ENCODE measurements around the gene FBXO47.

DNA sequence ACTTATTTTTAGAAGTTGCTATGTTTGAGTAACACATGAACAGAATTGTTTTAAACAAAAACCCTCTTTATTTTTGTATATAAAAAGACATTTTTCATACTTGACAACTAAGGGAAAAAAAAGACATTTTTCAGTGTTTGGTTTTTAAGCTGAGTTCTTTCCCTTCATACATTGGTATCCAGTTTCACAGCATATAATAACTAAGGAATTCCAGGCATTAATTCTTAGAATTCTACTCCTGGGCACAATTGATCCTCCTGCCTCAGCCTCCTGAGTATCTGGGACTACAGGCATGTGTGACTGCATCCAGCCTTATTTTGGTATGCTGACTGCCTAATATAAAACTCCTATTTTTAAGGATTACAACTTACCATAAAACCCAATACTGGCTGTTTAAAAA lies 8.4 kb downstream of the FBXO47 start:
- TF ChIP-seq CEBPG (CRISPR knock-in tag; IDR thresholded peaks at IDR 0.05) (no peak), CEBPG (tag; conservative IDR thresholded peaks at IDR 0.05 in 1 of 2, IDR thresholded peaks at IDR 0.05 in 1 of 2) (no peak), PHB2 (IDR thresholded peaks at IDR 0.05; ENCODE audit: low read depth) (no peak), ELF4 (CRISPR knock-in tag; IDR thresholded peaks at IDR 0.05) (no peak), NR1H2 (CRISPR knock-in tag; IDR thresholded peaks at IDR 0.05) (no peak), RBM39 (optimal IDR thresholded peaks at IDR 0.05; ENCODE audit: low read depth, low read length) (no peak), TAF1 (IDR thresholded peaks at IDR 0.05; ENCODE audit: control insufficient read depth, extremely low read depth, insufficient read depth, low read length, severe bottlenecking) (no peak), HNRNPUL1 (IDR thresholded peaks at IDR 0.05; ENCODE audit: low read length) (no peak), ZZZ3 (IDR thresholded peaks at IDR 0.05) (no peak), KDM1A (IDR thresholded peaks at IDR 0.05) (no peak)
- TF ChIP-seq, protein P1, sequence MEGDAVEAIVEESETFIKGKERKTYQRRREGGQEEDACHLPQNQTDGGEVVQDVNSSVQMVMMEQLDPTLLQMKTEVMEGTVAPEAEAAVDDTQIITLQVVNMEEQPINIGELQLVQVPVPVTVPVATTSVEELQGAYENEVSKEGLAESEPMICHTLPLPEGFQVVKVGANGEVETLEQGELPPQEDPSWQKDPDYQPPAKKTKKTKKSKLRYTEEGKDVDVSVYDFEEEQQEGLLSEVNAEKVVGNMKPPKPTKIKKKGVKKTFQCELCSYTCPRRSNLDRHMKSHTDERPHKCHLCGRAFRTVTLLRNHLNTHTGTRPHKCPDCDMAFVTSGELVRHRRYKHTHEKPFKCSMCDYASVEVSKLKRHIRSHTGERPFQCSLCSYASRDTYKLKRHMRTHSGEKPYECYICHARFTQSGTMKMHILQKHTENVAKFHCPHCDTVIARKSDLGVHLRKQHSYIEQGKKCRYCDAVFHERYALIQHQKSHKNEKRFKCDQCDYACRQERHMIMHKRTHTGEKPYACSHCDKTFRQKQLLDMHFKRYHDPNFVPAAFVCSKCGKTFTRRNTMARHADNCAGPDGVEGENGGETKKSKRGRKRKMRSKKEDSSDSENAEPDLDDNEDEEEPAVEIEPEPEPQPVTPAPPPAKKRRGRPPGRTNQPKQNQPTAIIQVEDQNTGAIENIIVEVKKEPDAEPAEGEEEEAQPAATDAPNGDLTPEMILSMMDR (IDR thresholded peaks at IDR 0.05 in 2 of 3, conservative IDR thresholded peaks at IDR 0.05 in 1 of 3; ENCODE audit: insufficient read depth in 2 of 3, low read depth in 1 of 3, low read length in 3 of 3): no peak

Measured in K562 (cell line).